ENCODE measurements around the gene ZNF408.

The ZNF408 gene

DNA sequence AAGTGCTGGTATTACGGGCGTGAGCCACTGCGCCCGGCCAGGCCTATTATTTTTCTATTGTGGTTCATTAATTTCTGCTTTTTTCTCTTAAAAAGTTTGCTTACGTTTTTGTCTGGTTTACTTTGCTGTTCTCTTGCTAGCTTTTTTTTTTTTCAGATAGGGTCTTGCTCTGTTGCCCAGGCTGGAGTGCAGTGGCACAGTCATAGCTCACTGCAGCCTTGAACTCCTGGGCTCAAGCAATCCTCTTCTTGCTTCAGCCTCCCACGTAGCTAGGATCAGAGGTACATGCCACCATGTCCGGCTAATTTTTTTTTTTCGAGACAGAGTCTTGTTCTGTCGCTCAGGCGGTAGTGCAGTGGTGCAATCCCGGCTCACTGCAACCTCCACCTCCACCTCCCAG is 36.9 kb downstream of the ZNF408 start:
- no peak overlapping the region for H3K4me3 ChIP-seq (ENCODE audit: low read length)
- no peak for DNase-seq (ENCODE audit: low read depth)
- TF ChIP-seq, protein P1, sequence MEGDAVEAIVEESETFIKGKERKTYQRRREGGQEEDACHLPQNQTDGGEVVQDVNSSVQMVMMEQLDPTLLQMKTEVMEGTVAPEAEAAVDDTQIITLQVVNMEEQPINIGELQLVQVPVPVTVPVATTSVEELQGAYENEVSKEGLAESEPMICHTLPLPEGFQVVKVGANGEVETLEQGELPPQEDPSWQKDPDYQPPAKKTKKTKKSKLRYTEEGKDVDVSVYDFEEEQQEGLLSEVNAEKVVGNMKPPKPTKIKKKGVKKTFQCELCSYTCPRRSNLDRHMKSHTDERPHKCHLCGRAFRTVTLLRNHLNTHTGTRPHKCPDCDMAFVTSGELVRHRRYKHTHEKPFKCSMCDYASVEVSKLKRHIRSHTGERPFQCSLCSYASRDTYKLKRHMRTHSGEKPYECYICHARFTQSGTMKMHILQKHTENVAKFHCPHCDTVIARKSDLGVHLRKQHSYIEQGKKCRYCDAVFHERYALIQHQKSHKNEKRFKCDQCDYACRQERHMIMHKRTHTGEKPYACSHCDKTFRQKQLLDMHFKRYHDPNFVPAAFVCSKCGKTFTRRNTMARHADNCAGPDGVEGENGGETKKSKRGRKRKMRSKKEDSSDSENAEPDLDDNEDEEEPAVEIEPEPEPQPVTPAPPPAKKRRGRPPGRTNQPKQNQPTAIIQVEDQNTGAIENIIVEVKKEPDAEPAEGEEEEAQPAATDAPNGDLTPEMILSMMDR (conservative IDR thresholded peaks at IDR 0.05; ENCODE audit: low read length), result no peak

GRCh38 chr11:46738887-46739286 is 38.1 kb downstream of the ZNF408 start:
- no peak for DNase-seq (ENCODE audit: low read depth)
- TF ChIP-seq, protein P1 (conservative IDR thresholded peaks at IDR 0.05; ENCODE audit: low read length), result no peak
- no peak overlapping the region for H3K4me3 ChIP-seq (ENCODE audit: low read length)

DNA sequence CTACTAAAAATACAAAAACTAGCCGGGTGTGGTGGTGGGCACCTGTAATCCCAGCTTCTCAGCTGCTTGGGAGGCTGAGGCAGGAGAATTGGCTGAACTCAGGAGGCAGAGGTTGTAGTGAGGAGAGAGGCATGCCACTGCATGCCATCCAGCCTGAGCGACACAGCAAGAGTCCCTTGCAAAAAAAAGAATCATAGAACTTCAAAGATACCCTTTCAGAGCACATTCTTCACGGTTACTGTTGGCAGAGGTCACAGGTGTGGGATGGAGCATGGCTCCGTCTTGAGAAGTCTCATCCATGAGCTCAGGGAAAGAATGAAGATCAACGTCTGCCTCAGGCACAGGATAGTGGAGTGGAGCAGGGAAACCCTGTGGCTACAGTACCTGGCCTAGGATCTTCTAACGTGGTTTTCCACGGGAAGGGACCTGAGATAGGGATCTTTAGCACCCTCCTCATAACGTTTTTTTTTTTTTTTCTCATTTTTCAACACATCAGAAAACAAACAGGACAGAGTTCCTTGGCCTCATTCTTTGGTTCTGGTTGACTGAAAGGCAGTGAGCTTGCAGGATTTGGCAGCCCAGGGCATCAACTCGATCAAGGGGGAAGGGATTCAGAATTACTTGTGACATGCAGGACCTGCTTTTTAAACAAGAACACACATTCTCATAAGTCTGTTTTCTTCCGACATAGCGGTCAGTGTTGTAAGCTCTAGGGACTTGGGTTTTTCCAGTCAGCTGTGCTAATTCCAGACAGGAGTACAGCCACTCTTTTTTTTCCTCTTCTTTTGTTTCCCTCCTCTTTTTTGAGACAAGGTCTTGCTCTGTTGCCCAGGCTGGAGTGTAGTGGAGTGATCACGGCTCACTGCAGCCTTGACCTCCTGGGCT is 41.0 kb downstream of the ZNF408 start:
- DNase-seq (ENCODE audit: low read depth), result no peak
- TF ChIP-seq, protein P1 (conservative IDR thresholded peaks at IDR 0.05; ENCODE audit: low read length), result no peak
- H3K4me3 ChIP-seq (ENCODE audit: low read length), result no peak overlapping the region

DNA sequence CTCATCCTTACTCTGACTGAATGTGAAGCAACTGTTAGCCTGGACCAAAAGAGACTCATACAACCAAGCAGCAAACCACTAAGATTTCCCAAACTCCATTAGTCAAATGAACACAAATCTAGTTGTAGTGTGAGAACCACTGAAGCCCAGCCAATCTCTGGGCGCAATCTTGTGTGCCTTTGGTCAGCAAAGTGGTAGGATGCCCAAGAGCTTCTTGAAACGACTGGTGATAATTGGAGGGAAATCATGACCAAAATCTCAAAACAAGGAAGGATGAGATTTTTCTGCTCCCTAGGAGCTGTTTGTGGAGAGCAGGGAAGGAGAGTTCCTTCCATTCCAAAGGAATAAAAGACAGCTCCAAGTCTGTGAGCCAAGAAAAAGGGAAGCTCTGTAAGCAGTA is 42.2 kb downstream of the ZNF408 start:
- no peak for DNase-seq (ENCODE audit: low read depth)
- TF ChIP-seq, protein P1 (conservative IDR thresholded peaks at IDR 0.05; ENCODE audit: low read length), result no peak
- no peak overlapping the region for H3K4me3 ChIP-seq (ENCODE audit: low read length)

GRCh38 chr11:46743693-46744339 is 43.0 kb downstream of the ZNF408 start:
- no peak for DNase-seq (ENCODE audit: low read depth)
- TF ChIP-seq, protein P1 (conservative IDR thresholded peaks at IDR 0.05; ENCODE audit: low read length), result no peak
- no peak overlapping the region for H3K4me3 ChIP-seq (ENCODE audit: low read length)

DNA sequence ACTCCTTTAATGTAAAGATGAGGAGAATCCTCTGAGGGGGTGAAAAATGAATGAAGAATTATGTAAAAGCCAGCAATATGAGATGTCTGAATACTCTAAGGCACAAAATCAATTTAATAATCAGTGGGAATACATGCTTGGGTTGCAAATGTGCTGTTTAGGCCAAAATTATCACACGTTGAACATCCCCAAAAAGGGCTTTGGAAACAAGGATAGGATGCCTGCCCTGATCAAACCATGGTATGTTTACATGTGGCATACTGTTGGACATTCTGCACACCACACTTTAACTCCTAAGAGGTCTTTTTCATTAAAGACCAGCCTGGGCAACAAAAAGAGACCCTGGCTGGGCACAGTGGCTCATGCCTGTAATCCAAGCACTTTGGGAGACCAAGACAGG is 44.5 kb downstream of the ZNF408 start:
- no peak overlapping the region for H3K4me3 ChIP-seq (ENCODE audit: low read length)
- TF ChIP-seq, protein P1 (conservative IDR thresholded peaks at IDR 0.05; ENCODE audit: low read length), result no peak
- DNase-seq (ENCODE audit: low read depth), result no peak

GRCh38 chr11:46745995-46746394 is 45.2 kb downstream of the ZNF408 start:
- no peak for DNase-seq (ENCODE audit: low read depth)

More at GRCh38 chr11:46745995-46746394, 45.2 kb downstream of the ZNF408 start:
- TF ChIP-seq, protein P1 (conservative IDR thresholded peaks at IDR 0.05; ENCODE audit: low read length), result no peak
- no peak overlapping the region for H3K4me3 ChIP-seq (ENCODE audit: low read length)

Data from AG10803 (cell line).